HepG2 (cell line): ENCODE measurements around the gene TTC38. TPM values are rescaled to one million over a fixed set of nuclear protein-coding genes. Genes with fewer than 3 reads are reported as not detected.

ENCODE experiments used
- FOXJ3 ChIP-seq: sonication (generic); formaldehyde crosslinking; IDR thresholded peaks from 2 replicates; pipeline ENCODE4 v1.4.0; 2020; ENCODE audit warnings: missing genetic modification reagents, mild to moderate bottlenecking, borderline replicate concordance
- HDAC1 ChIP-seq: sonication (generic); formaldehyde crosslinking; IDR thresholded peaks from 2 replicates; pipeline ENCODE4 v1.5.1; 2020; ENCODE audit warnings: mild to moderate bottlenecking, missing genetic modification reagents
- HDAC2 ChIP-seq: sonication (generic); formaldehyde crosslinking; IDR thresholded peaks from 2 replicates; pipeline ENCODE4 v1.4.0; 2020; ENCODE audit warnings: missing genetic modification reagents
- KAT7 ChIP-seq: IDR thresholded peaks from 2 replicates; pipeline ENCODE4 v1.6.1; 2018; ENCODE audit warnings: borderline replicate concordance, missing compliant biosample characterization
- KMT2B ChIP-seq: IDR thresholded peaks from 2 replicates; pipeline ENCODE4 v1.6.1; 2016; ENCODE audit warnings: missing genetic modification reagents, missing compliant biosample characterization
- MTF1 ChIP-seq: sonication (generic); formaldehyde crosslinking; IDR thresholded peaks from 2 replicates; pipeline ENCODE4 v1.5.0; 2020; ENCODE audit warnings: missing genetic modification reagents
- NR2F2 ChIP-seq: IDR thresholded peaks from 2 replicates; pipeline ENCODE4 v1.6.1; 2012; ENCODE audit warnings: low read depth, inconsistent platforms, borderline replicate concordance
- NR2F6 ChIP-seq, 2 experiments: IDR thresholded peaks; 2 replicates each; pipeline ENCODE4 v1.6.1; 2016; ENCODE audit warnings: antibody characterized with exemption in 1 of 2, mild to moderate bottlenecking in 1 of 2
- PITX1 ChIP-seq: sonication (generic); formaldehyde crosslinking; IDR thresholded peaks from 2 replicates; pipeline ENCODE4 v1.5.1; 2020; ENCODE audit warnings: mild to moderate bottlenecking, missing genetic modification reagents
- PRMT3 ChIP-seq: sonication (generic); formaldehyde crosslinking; IDR thresholded peaks from 2 replicates; pipeline ENCODE4 v1.8.1; 2022; ENCODE audit warnings: low read depth, mild to moderate bottlenecking, moderate library complexity, missing genetic modification reagents, borderline replicate concordance
- SALL1 ChIP-seq: sonication (generic); formaldehyde crosslinking; IDR thresholded peaks from 2 replicates; pipeline ENCODE4 v1.8.0; 2022; ENCODE audit warnings: mild to moderate bottlenecking, missing genetic modification reagents
- TBP ChIP-seq: sonication (generic); formaldehyde crosslinking; IDR thresholded peaks from 2 replicates; pipeline ENCODE4 v1.5.0; 2020; ENCODE audit warnings: missing genetic modification reagents
- TBX3 ChIP-seq: fragments of 450-650 bp; IDR thresholded peaks from 2 replicates; pipeline ENCODE4 v1.6.1; 2017; ENCODE audit warnings: antibody characterized with exemption, mild to moderate bottlenecking, inconsistent platforms, borderline replicate concordance
- TGIF2 ChIP-seq: IDR thresholded peaks from 2 replicates; pipeline ENCODE4 v1.6.1; 2016; ENCODE audit warnings: control low read depth, missing compliant biosample characterization
- ZFP90 ChIP-seq: sonication (generic); formaldehyde crosslinking; IDR thresholded peaks from 2 replicates; pipeline ENCODE4 v1.8.0; 2022; ENCODE audit warnings: missing genetic modification reagents, mild to moderate bottlenecking, inconsistent platforms, borderline replicate concordance
- ZNF562 ChIP-seq: sonication (generic); formaldehyde crosslinking; IDR thresholded peaks from 2 replicates; pipeline ENCODE4 v1.8.0; 2022; ENCODE audit warnings: missing genetic modification reagents, borderline replicate concordance
- ZNF878 ChIP-seq: sonication (generic); formaldehyde crosslinking; IDR thresholded peaks from 2 replicates; pipeline ENCODE4 v1.8.1; 2023; ENCODE audit warnings: mild to moderate bottlenecking, missing genetic modification reagents, moderate library complexity
- polyA plus RNA-seq, 8 experiments: library from polyadenylated mRNA; depleted of rRNA in 3 of 8; stranded (reverse) in 7 of 8; unstranded in 1 of 8; fragments of >200 nt; fragmentation: Illumina TruSeq in 4 of 8; extraction: Trizol in 4 of 8; gene quantifications; 2 replicates each; pipeline versions ENCODE4 v1.2.1 to v1.2.3, GENCODE V29; 2011 to 2016; ENCODE audit warnings: low read depth in 4 of 8, missing spikeins in 1 of 8, mixed read lengths in 1 of 8; ENCODE audit not compliant: insufficient read depth in 1 of 8
- total RNA-seq, 5 experiments: library from RNA; depleted of rRNA; stranded (reverse); fragments of >200 nt; fragmentation: Illumina TruSeq; extraction: Trizol; gene quantifications; 2 replicates each; pipeline ENCODE4 v1.2.3, GENCODE V29; 2016; ENCODE audit warnings: low read depth in 1 of 5
- TF ChIP-seq, protein P1 (sequence below), 2 experiments: sonication (generic) in 1 of 2; formaldehyde crosslinking in 1 of 2; IDR thresholded peaks; 2 replicates each; pipeline versions ENCODE4 v1.4.0 to v1.6.1; 2018 to 2020; ENCODE audit warnings: missing genetic modification reagents in 2 of 2, borderline replicate concordance in 1 of 2, low read depth in 1 of 2, mild to moderate bottlenecking in 1 of 2, missing biosample characterization in 1 of 2
- TF ChIP-seq, protein P2 (sequence below): sonication (generic); formaldehyde crosslinking; IDR thresholded peaks from 2 replicates; pipeline ENCODE4 v1.8.0; 2022; ENCODE audit warnings: missing genetic modification reagents, low read depth, mild to moderate bottlenecking, borderline replicate concordance
- TF ChIP-seq, protein P3 (sequence below), 2 experiments: sonication (generic) in 1 of 2; formaldehyde crosslinking in 1 of 2; IDR thresholded peaks; 2 replicates each; pipeline versions ENCODE4 v1.6.1 to v1.9.0; 2014 to 2022; ENCODE audit warnings: antibody characterized with exemption in 1 of 2, borderline replicate concordance in 1 of 2, inconsistent platforms in 1 of 2, low read depth in 1 of 2, missing genetic modification reagents in 1 of 2

Gene TTC38
- total and polyA plus RNA-seq, 2 of the 13 experiments (the other 11 are each of a cell fraction or from before 2014, with no cell fraction given), result 101 to 105 TPM

DNA sequence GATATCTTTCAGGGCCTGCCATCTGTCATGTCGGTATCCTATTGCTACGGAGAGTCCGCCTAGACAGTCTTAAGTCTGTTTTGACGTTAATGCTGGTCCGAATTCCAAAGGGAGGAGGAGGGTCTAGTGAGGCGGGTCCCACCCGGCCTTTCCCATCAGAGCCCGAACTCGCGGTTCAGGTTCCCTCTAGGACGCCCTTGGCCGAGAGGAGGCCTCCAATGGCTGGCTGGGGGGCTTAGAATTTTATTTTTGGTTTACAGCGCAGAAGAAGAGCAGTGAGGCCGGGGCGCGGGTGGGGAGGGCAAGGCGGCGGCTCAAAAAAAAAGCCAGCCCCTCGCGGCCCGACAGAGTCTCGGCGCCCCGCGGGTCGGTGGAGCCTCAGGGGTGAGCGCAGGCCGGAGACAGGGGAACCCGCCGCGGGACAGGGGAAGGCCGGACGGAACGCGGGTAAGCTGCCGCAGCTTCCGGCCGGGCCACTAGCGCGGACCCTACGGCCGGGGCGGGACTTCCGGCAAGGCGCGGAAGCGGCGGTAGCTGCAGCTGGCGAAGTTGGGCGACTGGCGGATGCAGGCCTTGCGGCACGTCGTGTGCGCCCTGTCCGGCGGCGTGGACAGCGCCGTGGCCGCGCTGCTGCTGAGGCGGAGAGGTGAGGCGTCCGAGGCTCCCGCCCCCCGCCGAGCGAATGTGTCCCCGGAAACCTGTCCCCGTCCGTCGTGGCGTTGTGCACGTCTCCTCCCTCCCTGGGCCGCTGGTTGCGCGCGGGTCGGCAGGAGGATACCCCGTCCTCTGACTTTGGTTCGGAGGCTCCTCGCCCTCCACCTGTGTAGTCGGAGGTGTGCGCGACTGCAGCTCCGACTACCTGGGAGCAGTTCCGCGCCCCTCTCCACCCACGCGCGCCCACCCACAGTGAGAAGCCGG is 67.7 kb downstream of the TTC38 start, which contains the start of gene TRMU (continued):
- peak; percentile 91 for TF ChIP-seq KMT2B
- 0 out of 2 replicates have a peak, but pooled peaks have one; percentile 44 for TF ChIP-seq TBP
- no peak for TF ChIP-seq NR2F6 (IDR thresholded peaks at IDR 0.05)
- TF ChIP-seq NR2F6 (CRISPR knock-in tag; IDR thresholded peaks at IDR 0.05), result 0 out of 2 replicates have a peak, but pooled peaks have one; percentile 58
- 0 out of 2 replicates have a peak, but pooled peaks have one; percentile 76 for TF ChIP-seq MTF1 (CRISPR knock-in tag)
- TF ChIP-seq HDAC1, result peak; percentile 91
- TF ChIP-seq TBX3, result no peak
- TF ChIP-seq PITX1, result peak; percentile 55; the same call in 1 of the 2 replicates
- TF ChIP-seq ZNF562, result no peak
- peak; percentile 98 for TF ChIP-seq KAT7 (CRISPR knock-in tag)
- peak; percentile 47; the same call in 1 of the 2 replicates for TF ChIP-seq ZFP90 (CRISPR knock-in tag)
- TF ChIP-seq ZNF878 (CRISPR knock-in tag), result 0 out of 2 replicates have a peak, but pooled peaks have one; percentile 41
- TF ChIP-seq HDAC2 (CRISPR knock-in tag), result peak; percentile 86
- TF ChIP-seq, protein P1, sequence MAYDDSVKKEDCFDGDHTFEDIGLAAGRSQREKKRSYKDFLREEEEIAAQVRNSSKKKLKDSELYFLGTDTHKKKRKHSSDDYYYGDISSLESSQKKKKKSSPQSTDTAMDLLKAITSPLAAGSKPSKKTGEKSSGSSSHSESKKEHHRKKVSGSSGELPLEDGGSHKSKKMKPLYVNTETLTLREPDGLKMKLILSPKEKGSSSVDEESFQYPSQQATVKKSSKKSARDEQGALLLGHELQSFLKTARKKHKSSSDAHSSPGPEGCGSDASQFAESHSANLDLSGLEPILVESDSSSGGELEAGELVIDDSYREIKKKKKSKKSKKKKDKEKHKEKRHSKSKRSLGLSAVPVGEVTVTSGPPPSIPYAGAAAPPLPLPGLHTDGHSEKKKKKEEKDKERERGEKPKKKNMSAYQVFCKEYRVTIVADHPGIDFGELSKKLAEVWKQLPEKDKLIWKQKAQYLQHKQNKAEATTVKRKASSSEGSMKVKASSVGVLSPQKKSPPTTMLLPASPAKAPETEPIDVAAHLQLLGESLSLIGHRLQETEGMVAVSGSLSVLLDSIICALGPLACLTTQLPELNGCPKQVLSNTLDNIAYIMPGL (CRISPR knock-in tag; IDR thresholded peaks at IDR 0.05; ENCODE audit: borderline replicate concordance in 1 of 2, low read depth in 1 of 2), result peak; percentile 87 to 88
- no peak for TF ChIP-seq NR2F2
- TF ChIP-seq TGIF2 (CRISPR knock-in tag), result peak; percentile 85; the same call in 1 of the 2 replicates
- TF ChIP-seq, protein P2, sequence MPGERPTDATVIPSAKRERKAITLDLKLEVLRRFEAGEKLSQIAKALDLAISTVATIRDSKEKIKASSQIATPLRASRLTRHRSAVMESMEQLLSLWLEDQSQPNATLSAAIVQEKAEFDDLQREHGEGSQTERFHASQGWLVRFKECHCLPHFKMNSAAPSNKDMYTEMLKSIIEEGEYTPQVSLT (CRISPR knock-in tag), result no peak; the same call in 1 of the 2 replicates
- 0 out of 2 replicates have a peak, but pooled peaks have one; percentile 31 for TF ChIP-seq FOXJ3 (CRISPR knock-in tag)
- peak; percentile 90 for TF ChIP-seq SALL1 (CRISPR knock-in tag)
- TF ChIP-seq PRMT3 (CRISPR knock-in tag), result peak; percentile 88
- TF ChIP-seq, protein P3, sequence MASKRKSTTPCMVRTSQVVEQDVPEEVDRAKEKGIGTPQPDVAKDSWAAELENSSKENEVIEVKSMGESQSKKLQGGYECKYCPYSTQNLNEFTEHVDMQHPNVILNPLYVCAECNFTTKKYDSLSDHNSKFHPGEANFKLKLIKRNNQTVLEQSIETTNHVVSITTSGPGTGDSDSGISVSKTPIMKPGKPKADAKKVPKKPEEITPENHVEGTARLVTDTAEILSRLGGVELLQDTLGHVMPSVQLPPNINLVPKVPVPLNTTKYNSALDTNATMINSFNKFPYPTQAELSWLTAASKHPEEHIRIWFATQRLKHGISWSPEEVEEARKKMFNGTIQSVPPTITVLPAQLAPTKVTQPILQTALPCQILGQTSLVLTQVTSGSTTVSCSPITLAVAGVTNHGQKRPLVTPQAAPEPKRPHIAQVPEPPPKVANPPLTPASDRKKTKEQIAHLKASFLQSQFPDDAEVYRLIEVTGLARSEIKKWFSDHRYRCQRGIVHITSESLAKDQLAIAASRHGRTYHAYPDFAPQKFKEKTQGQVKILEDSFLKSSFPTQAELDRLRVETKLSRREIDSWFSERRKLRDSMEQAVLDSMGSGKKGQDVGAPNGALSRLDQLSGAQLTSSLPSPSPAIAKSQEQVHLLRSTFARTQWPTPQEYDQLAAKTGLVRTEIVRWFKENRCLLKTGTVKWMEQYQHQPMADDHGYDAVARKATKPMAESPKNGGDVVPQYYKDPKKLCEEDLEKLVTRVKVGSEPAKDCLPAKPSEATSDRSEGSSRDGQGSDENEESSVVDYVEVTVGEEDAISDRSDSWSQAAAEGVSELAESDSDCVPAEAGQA (IDR thresholded peaks at IDR 0.05; ENCODE audit: low read depth), result peak; percentile 77
- TF ChIP-seq, protein P3 (CRISPR knock-in tag; IDR thresholded peaks at IDR 0.05; ENCODE audit: borderline replicate concordance), result peak; percentile 81; the same call in 1 of the 2 replicates
